NCI-H1092 (cell line): ENCODE results near the gene KAT2B.

Source experiments
- DNase-seq: peaks from one replicate; lab custom pipeline; 2025; lab: John Stamatoyannopoulos, UW

Gene KAT2B

DNA sequence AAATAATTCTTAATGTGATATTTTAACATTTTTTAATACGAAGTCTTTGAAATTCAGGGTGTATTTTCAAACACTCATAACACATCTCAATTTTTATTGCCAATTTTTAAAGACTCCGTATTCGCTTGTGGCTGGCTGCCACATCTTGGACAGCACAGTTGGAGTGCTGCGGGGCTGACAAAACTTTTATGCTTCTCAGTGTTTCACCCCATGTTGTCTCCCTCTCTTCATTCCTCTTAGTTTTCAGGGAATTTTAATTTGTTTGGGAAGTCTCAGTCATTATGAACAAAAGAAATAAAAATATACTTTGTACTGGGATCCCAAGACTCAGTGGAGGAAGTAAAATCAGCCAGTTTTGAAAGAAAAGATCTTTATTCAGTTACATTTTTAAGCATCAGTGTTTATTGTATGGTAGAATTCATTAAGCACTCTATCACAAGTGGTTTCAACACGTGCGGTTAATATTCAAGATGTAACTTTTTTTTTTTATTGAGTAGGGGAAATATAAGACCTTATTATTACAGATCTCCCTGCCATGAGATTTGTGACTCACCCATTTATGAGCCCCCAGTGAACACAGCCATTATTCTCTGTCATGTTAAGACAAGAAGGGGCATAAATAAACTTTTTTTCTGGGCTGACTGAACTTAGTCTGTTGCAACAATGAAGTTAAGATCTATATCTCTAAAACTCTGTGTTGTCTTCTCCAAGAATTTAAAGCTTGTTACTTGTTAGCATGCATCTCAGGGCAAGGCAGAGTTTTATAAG, 26.8 kb downstream of the KAT2B start:
- no peak for DNase-seq

DNA sequence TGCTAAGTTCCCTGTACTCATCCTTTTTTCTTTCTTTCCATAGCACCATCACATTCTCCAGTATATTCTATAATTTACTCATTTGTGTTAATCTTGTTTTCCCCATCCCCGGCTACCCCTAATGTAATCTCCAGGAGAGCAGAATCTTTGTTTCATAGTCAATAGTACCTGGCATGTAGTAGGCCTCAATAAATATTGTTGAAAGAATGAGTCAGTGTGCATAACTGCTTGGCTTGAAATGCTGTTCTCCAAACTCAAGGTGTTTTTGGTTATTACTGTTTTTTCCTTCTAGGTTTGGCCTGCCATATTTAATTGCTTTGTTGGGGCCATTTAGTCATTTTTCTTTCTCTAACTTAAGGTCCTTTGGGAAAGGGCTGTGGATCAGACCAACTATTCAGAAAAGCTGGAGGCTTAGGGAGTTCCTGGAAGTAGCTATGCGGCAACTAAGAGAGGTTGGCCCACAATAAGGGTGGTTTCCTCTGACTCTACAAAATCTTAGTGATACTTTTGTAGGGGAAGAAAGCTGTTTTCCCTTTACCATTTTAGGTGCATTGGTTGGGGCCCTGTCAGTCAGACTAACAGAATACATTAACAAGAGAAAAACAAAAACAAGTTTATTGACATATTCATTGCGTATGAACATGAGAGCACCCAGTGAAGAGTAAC, 28.4 kb downstream of the KAT2B start:
- DNase-seq, result no peak

DNA sequence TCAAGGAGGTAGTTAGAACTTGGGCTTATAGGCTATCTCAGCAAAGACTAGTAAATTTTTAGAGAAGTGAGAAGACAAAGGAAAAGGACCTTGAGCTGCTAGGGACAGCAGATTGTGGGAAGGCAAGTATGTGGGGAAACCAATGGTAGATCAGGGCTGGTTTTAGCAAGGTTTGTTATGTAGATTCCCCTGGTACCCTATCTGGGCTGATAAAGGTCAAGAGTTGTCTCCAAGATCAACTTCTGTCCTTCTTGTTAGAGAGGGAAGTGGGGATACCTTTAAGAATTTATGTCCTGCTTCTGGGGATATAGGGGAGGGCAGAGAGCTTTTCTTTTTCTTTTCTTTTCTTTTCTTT, 28.9 kb downstream of the KAT2B start:
- no peak for DNase-seq

DNA sequence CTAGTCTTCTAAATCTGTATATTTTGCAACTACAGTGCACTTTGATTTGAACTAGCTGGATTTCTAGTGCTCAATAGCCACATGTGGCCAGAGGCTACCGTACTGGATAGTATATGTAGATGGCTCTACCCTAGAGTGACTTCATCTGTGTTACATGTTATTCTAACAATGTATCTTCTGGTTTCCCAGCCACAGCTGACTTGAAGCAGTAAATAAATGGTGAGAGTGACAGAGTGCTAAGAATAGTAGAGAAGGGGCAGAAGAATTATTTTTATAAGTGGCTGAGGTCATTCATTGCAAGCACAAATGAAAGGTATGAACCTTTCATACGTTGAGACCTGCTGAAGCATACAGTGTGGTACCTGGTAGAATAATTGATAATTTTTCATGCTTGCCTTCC, 30.9 kb downstream of the KAT2B start:
- no peak for DNase-seq

DNA sequence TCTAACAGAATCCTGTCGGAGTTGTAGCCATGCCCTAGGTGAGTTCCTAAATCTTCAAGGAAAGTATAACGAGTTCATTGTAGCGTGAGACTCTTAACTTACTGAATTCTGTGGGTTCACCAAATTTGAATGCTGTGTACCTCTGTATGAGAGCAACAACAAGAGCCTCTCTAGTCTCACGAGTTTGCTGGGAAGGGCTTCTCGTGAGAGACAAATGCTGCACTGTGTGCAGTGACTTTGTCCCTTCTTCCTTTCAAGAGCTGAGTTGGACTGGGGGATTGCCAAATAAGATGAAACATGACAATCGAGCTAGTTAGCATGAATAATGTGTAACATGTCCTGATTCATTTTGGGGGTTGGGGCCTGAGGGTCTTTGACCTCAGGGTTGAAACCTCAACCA, 32.2 kb downstream of the KAT2B start:
- DNase-seq, result no peak

DNA sequence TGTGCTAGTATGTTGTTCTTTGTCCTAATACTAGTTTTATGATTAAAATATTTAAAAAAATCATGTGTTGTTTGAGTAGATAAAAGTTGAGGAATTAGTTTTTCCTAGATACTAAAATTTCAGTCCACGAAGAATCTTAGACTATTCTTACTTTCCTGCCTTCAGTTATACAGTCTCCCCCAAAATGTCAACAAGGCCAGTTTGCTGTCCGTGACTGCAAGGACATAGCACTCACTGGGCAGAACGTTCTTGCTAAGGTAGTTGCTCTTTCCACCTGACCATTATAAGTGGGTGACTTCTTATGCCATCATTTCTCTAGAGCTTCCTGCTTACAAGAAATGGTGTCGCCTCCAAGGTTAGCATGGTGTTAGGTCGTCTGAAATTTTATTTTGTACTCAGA, 32.8 kb downstream of the KAT2B start:
- DNase-seq, result no peak

DNA sequence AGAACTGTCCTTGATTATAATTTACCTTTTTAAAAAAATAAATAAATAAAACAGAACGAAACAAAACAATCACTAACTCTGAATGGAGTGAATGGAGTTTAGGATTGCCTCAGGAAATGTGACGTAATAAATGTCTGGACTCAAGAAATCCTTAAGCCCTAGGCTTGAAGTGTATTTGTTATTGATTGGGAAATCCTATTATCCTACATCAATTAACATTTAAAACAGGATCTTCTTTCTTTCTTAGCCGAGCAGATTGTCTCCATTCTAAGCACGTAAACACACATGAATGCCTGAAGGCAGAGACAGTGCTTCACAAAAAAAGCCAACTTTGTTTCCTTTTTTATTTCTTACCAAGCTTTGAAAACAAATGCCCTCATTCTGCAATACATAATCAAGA, 33.4 kb downstream of the KAT2B start:
- DNase-seq, result no peak

DNA sequence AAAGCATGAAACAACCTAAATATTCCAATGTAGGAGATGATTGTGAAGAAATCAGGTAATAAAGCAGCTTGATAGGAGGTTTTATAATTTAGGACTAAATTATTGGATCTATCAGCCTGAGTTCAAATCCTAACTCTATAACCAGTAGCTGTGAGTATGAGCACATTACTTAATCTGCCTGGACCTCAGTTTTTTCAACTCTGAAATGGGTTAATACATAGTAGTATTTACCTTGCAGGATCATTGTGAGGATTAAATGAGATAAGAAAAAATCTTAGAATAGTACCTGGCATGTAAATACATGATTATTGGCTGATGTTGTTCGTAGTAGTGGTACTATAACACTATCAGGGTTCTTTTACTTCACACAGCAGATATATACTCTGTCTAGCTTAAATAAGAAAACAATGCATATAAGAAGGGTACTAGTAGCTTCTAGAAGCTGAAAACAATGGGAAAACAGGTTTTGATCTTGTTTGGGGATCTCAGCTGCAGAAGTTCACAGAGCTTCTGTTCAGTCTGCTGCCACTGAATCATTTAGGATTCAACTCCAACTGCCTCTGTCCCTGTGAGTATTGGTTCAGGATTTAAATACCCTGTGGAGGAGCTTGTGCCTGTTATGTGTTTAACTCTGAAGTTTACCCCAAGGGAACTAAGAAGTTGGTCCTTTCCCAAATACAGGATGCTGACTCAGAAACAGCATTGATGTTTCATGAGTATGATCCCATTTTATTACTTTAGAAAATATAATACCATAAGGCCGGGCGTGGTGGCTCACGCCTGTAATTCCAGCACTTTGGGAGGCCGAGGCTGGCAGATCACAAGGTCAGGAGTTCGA, 34.2 kb downstream of the KAT2B start:
- DNase-seq, result no peak

DNA sequence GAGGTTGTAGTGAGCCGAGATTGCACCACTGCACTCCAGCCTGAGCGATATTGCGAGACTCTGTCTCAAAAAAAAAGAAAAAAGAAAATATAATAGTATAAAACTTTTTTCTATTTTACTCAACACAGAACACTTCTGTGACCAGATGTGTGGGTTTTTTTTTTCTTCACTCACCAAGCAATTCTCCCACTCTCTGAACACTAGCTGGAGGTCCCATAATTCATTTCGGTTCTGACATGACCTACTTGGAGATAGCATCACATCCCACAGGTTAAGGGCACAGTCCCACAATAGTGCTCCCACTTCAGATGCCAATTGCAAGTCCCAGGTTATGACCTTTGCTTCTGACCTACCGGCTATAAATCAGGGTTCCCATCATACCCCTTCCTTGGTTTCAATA, 35.0 kb downstream of the KAT2B start:
- DNase-seq, result no peak

DNA sequence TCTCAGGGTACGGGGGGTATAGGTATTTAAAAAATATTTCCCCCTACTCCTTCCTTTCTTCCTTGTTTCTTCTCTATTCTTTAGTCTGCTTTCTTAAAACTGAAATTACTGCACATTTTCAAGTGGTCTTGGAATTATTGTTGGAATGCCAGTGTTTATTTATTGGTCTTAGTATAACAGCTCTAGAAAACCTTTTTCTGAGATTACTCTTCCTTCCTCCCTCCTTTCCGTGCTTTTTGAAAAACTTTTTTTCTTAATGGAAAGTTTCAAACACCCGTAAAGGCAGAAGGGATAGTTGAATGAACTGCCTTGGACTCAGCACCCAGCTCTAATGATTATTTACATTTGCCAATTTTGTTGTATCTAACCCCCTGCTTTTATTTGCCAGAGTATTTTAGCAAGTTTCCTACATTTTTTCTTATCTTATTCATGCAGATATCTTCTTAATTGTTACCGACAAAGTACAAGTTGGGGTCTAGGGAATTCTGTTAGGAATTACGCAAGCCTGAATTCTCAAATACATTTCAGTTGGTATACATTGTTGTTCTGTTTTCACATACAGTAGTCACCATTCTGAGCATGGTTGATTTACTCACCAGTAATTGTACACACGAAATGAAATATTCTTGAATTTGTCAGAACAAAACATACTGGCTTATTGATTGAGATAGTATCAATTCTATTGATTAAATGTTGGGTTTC, 36.2 kb downstream of the KAT2B start:
- DNase-seq, result no peak

DNA sequence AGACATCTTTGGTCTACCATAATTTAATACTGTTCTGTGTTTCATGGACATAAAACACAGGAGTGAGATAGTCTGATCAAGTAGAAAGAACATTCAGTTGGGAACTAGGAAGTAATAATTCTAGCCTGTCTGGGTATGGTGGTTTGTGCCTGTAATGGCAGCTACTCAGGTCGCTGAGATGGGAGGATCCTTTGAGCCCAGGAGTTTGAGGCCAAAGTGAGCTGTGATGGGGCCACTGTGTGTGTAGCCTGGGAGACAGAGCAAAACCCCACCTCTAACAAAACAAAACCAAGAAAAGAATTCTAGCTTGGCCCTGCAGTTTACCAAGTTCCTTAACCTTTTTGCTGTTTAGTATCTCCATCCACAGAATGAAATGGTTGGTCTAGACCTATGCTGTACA, 36.8 kb downstream of the KAT2B start:
- no peak for DNase-seq

DNA sequence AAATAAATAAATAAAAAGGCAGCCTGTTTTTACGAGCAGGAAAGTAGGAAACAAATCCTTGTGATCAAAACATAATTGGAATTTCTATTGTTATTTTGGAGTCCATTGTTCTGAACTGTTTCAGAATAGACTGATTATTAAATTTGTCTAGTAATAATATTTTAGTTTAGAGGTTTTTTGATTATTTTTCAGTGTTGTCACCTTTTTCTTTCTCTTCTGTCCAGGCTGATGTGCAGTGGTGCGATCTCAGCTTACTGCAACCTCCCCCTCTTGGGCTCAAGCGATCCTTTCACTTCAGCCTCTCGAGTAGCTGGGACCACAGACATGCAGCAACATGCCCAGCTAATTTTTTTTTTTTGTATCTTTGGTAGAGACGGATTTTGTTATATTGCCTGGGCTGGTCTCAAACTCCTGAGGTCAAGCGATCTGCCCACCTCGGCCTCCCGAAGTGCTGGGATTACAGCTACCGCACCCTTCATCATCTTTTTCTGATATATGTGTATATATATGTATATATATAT, 38.0 kb downstream of the KAT2B start:
- DNase-seq, result no peak

DNA sequence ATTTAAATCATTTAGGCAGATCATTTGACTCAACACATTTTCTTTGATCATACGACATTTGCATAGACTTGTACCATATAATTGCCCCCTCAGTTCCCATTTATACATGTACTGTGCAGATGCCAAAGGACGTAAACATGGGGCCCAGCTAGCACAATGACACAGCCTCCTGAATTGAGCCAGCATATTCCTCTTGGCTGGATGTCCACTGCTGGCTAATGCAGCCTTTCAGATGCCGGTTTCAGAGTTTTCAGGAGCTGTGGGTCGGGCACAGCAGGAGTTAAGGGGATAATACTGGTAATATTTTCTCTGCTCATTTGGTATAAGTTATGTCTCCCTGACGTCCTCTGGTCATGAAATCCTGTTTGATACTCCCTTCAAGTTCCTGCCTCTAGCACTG, 39.4 kb downstream of the KAT2B start:
- DNase-seq, result no peak

DNA sequence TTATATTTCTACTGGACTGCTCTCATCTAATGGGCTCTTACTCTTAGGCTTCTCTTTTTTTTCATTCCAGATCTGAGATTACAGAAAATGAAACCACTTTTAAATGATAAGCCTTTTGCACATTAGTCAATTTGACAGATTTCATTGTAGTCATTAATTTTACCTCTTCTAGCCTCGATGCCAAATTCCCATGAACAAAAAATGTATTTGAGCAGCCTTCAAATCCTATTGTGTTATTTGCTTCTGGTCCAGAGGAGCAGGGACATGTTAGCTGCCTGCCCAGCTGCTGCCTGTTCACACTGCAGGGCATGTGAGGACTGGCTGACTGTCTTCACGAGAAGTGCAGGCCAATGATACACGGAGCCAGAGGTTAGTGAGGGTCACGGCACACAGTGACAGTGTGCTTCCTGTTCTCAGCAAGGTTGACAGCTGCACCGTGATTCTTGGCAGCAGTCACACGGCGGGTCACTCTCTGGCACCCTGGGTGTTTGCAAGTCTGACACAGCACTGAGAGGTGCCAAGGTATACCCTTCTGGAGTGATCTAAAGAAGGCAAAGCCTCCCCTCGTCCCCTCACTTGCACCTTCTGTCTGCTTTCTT, 40.8 kb downstream of the KAT2B start:
- DNase-seq, result peak; percentile 25

DNA sequence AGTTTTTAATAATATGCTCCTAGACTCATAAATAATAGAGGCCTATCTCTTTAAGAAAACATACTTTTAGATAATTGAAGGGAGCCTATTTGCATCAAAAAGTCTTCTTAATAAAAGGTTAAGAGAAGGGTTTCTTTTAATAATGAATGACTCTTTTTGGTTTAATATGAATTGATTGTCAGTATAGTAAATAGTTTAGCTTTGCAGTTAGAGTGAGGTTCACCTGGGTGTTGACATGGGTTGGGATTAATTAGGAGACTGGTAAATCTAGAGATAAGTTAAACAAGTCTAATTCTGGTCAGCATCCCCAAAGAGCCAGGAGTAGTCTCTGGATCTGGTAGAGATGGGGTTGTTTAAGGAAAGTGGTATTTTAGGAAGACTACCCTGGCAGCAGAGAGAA, 43.0 kb downstream of the KAT2B start:
- no peak for DNase-seq

DNA sequence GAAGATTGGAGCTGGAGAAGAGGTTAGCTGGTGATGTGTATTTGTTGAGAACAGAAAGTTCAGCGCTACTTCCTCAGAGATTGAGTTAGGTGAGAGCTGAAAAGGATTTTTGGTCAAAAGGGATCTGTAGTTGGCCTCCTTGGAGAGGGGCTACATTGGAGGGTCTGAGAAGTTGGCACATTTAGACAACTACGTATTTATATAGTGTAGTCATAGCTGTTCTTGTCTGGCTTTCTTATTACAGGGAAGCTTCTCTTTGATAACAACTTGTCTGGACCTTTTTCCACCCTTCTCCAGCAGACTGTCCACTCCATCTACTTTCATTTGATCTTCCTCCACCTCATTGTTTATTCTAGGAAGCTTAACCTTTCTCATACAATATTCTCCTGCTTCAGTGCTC, 43.7 kb downstream of the KAT2B start:
- no peak for DNase-seq

DNA sequence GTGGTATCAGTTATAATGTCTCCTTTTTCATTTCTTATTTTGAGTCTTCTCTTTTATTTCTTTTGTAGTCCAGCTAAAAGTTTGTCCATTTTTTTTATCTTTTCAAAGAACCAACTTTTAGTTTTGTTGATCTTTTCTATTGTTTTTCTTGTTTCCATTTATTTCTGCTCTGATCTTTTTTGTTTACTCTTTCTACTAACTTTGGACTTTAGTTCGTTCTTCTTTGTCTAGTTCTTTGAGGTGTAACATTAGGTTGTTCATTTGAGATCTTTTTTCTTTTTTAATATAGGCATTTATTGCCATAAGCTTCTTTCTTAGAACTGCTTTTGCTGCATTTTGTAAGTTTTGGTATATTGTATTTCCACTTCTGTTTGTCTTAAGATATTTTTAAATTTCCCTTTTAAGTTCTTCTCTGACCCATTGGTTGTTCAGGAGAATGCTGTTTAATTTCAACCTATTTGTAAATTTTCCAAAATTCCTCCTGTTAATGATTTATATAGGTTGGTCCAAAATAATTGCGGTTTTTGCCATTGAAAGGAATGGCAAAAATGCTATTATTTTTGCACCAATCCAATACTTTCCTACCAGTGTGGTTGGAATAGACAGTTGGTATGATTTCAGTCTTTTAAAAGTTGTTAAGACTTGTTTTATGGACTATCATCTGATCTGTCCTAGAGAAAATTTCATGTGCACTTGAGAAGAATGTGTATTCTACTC, 51.2 kb downstream of the KAT2B start:
- DNase-seq, result no peak

DNA sequence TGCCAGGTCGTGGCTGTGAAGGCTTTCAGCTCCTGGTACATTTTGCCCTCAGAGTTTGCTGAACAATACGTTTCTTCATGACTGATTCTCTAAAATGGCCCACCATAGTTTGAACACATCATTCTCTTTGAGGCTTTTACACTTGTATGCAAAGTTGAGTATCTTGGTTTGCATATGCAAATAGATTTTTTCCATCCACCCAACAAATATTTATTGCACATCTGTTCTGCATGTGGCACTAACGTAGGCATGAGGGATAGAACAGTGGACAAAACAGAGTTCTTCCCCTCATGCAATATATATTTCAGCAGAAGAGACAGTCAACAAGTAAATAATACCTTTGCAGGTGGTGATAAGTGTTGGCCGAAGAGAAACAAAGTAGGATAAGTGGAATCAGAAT, 55.2 kb downstream of the KAT2B start:
- DNase-seq, result no peak

DNA sequence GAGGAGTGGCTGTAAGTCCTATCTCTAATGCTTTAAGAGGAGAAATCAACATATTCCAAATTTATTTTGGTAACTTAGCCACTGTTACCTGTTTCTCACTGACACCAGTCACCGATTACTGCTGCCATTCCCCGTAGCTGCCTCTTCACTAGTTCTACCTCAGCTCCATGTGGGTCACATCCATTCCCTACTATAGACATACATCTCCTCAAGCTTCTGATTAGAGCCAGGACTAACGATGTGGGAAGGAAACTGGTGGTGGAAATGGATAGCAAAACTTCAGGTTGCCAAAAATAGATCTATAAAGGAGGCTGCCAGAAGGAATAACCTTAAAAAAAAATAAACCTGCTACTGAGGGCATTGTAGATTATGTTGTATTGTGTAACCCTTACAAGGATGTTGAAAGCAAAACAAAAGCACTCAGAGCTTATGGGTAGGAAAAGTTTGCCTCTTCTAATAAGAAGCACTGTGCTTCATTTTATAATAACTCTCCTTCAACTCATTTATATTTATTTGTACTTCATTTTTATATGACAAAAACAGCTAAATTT, 56.0 kb downstream of the KAT2B start:
- DNase-seq, result no peak

DNA sequence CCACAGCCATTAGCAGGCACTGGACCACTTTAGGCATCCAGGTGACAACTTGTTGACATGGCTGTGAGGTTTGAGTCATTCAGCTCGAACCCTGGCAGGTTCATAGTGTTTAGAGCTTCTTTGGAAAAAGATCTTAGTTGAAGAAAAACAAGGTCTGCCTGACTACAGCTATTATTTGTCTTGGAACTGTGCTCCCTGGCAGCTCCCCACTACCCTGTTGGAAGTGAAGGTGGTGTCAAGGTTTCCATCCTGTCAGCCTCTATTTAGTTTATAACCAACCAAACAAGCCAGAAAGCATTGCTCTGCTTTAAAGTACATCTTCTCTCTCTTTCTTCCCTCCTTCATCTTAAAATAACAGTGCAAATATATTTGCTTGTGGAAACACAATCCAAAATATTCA, 56.8 kb downstream of the KAT2B start:
- no peak for DNase-seq

DNA sequence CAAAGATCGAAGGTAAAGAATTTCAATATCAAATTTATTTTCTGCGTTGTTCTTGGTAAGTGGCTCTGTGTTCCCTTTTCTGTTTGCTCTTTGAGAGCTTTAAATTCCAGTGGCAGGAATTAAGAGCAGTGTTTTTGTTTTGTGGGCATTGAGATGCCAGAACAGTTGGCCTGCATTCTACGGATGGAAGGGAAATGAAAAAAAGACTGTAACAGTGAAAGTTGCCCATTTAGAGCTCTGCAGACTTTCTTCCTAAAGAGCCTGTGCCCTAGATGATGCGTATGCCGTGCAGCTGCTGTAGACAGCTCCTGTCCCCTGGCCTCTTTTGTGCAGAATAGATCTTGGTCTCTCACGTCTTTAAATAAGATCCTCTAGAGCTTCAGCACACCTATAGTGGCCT, 58.8 kb downstream of the KAT2B start:
- DNase-seq, result no peak
